Dermis microvascular lymphatic vessel endothelial cell (primary cell): ENCODE measurements around the gene MTFR1L. TPM values are rescaled to one million over a fixed set of nuclear protein-coding genes. Genes with fewer than 3 reads are reported as not detected.
A peak's percentile ranks its signal among the peaks of the same experiment; 100 is the strongest.

ENCODE experiments used
- DNase-seq, 2 donors: peaks; one replicate each; pipeline versions ENCODE4 v3.0.0 to v3.0.0-alpha.2; 2010; ENCODE audit warnings: low read depth in 2 of 2
- total RNA-seq: library from RNA; depleted of rRNA; stranded (reverse); fragments of >200 nt; gene quantifications from 2 replicates; pipeline ENCODE4 v1.2.1, GENCODE V29; 2014

Gene MTFR1L
- total RNA-seq, 1 donor from 2014 or later: 24.0 TPM

DNA sequence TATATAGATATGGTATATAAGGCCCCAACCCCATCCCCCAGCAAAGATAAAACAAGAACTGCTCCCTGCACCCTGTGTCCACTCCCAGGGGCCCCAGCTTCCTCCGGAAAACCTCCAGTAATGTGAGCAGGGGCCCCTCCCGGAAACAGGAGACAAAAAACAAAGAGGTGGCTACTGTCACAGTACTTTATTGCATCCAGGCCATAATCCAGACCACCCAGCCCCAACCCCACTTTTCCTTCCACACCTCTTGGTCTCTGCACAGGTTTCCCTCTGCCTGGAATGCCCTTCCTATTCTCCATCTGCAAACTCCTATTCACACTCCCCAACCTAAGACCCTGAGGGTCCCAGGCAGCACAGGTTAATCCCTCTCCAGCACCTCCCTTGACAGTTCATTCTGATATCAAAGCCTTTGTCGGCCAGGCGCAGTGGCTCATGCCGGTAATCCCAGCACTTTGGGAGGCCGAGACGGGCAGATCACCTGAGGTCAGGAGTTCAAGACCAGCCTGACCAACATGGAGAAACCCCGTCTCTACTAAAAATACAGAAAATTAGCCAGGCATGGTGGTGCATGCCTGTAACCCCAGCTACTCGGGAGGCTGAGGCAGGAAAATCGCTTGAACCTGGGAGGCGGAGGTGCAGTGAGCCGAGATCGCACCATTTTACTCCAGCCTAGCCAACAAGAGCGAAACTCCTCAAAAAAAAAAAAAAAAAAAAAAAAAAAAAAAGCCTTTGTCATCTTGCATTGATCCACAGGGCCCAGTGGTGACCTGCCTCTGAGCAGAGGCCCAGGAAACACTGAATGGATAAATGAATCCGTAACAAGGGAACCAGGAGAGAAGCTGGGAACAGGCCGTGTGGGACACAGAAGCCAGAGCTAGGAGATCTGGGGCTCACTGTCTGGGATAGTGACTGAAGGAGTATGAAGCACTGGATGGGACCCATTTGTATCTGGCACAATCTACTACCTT, 41.8 kb downstream of the MTFR1L start:
- peak; percentile 52 to 77 for DNase-seq

- no peak for DNase-seq
These were observed 43.2 kb downstream of the MTFR1L start for GRCh38 chr1:25862785-25863485.

DNA sequence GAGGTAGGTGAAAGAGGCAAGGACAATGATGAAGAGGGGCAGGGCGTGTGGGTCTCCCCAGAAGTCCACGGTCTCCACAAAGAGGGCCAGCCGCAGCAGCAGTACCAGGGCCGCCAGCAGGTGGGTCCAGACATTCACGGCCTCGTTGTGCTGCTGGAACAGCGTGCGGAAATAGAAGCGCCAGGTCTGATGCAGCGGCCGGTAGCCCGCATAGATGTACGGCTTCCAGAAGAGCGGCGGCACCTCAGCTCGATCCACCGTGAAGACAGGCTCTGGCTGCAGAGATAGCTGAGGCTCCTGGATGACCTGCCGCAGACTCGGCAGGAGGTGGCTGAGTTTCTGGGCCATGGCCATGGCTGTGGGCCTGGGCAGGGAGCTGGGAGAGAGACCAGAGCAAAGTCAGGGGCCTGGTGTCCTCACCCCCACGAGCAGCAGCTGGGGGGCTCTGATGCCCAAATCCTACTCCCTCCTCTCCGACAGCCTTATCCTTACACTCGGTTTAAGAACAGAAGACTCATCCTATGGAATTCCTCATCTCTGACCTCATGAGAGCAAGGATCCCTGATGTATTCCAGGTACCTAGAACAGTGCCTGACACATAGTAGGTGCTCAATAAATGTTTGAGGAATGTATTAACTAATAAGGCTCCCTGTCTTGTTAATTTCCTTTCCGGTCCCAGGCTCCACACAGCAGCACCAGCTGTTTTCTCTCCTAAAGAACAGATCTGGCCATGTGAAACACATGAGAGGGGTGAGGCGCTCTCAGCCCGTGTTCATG, 43.9 kb downstream of the MTFR1L start:
- DNase-seq: no peak

DNA sequence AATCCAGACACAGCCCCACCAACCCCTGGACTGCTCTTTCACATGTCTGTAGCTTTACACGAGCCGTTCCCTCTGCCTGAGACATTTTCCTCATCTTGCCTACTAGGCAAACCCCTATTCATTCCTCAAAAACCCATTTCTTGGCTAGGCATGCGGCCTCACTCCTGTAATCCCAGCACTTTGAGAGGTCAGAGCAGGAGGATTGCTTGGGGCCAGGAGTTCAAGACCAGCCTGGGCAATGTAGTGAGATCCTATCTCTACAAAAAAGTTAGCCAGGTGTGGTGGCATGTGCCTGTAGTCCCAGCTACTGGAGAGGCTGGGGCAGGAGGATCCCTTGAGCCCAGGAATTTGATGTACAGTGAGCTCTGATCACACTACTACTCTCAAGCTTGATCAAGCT, 44.7 kb downstream of the MTFR1L start:
- no peak for DNase-seq

DNA sequence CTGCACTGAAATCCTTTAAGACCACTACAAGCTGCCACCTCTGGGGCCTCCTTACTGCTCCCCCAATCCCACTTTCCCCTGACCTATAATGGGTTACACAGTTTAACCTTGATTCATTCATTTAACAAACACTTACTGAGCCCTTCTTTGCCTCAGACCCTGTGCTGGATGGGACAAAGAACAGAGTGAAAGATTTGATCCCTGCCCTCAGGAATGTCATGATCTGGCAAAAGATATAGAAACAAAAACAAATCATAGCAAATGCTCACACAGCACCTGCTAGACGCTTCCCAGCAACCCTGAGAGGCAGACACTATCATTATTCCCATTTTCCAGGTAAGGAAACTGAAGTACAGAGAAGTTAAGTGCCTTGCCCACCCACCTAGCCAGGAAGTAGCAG, 46.5 kb downstream of the MTFR1L start:
- DNase-seq: no peak

- no peak for DNase-seq
These were observed 47.6 kb downstream of the MTFR1L start for GRCh38 chr1:25867210-25867991.

DNA sequence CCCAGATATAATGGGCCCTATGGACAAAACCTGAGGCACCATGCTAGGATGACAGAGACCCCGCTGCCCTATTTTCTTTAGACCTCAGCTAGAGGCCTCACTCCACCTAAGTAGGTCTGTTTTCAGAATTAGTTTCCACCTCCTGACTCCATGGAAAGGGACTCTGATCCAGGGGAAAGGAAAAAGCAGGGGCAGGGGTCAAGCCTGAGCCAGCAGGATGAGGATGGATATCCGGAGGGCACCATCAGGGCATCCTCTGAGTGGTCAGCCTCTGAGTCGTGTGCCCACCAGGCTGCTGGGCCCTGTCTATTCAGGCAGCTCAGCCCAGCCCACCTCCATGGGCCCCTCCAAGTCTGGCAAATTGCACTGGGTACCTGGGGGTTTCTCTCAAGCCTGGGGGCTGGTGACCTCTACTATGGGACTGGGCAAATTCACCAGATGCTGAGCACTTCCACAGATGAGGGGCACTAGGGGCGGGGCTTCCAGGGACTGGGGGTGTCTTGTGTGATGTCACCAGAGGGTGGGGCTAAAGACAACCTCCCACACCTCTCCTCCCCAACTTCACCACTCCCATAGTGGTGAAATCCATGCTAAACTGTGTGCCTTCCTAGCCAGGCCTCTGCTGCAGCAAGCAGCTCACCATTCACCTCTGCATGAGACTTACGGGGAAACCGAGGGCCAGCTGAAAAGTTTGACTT, 50.3 kb downstream of the MTFR1L start:
- DNase-seq: no peak

DNA sequence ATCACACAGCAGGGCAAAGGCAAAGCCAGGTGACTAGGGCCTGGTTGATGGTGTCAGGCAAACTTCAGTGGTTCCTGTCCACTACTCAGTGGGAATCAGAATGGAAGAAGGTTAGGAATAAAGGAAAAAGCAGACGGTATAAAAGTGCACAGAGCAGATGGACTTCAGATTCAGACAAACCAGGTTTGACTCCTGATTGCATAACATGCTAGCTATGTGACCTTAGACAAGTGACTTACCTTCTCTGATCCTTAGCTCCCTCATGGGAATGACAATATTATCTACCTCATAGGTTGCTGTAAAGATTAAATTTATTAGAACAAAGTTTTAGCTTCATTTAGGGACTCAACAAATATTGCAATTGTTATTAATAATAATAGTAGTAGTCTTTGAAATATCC, 50.9 kb downstream of the MTFR1L start:
- DNase-seq: no peak

DNA sequence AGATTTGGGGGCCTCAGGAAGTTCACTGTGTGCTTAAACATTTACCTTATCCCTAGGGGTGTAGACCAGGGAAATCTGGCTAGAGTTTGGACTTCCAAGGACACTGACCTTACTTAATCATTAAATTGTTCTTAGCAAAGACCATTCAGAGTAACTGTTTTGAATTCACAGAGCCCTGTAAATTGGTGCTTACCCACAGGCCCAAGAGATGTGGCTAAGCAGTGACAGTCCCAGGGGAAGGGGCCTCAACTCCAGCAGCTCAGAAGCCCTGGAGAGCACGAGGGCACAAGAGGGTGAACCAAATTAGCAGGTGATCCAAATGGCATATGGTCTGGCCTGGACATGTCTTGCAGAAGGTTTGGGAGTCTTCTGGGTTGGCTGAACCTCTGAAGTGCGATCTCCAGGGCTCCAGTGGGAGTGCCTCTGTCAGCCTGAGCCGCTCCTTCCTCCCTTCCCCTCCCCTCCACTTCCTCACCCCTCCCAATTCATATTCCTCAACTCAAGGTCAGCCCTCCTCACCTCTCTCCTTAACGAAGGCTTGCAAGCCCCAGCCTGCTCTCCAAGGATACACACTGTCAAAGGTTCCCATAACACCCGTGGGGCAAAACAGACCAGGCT, 51.4 kb downstream of the MTFR1L start:
- DNase-seq: no peak

DNA sequence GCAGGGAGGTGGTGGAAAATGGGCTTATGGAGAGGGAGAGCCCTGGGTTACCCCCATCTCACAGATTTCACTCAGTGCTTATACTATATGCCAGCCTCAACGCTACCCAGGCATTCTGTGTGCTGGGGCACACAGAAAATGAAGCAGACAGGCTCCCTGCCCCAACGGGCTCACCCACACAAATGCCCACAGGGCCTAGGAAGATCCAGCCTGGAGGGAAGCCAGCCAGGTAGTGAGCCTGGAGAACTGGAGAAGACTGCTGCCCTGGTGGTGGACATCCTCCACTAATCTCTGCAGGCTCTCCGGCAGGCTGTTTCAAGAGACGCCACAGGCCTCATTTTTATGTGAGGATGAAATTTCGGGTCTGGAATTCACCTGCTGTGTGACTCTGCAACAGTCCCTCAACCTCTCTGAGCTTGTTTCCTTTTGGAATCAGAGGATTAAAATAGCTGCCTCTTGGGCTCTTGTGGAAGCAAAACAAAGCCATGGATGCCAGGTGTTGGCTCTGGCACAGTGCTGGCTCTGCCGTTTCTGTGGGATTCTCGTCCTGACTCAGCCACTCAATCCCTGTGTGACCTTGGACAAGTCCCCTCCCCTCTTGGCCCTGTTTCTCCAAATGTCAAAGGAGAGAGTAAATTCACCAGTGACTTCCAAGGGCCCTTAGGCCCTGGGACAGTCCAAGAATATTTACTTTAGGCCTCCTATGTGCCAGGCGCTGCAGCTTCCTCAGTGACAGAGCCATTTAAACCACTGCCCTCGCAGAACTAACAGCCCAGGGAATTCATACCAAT, 52.1 kb downstream of the MTFR1L start:
- no peak for DNase-seq

DNA sequence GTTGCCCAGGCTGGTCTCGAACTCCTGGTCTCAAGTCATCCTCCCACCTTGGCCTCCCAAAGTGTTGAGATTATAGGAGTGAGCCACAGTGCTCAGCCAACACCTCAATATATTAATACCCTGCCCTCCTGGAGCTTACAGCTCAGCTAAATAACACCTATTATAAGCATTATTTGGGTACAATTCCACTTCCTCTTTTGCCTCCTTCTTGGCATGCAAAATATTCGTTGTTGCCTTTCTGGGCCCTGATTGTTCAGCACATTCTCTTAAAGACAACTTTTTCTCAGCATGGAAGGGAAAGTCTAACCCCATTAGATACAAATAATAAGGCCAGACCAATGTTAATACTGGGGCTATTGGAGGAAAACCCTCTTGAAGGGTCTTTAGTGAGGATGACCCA, 53.0 kb downstream of the MTFR1L start:
- no peak for DNase-seq

- DNase-seq: no peak
These were observed 53.4 kb downstream of the MTFR1L start for GRCh38 chr1:25873120-25873519.

DNA sequence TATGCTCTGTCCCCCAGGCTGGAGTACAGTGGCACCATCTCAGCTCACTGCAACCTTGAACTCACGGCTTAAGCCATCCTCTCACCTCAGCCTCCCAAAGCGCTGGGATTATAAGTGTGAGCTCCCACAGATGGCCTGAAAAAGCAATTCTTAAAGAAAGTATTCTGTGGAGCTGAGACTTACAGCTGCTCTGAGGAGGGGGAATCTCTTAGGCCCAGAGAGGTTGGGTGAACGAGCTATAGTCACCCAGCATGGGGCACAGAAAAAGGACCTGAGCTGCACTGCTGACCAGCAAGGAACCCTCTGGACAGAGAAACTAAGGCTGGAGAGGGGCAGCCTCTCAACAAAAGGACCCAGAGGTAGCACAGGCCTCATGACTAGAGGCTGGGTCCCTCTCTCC, 54.5 kb downstream of the MTFR1L start:
- no peak for DNase-seq

GRCh38 chr1:25874635-25875153, 54.9 kb downstream of the MTFR1L start:
- no peak for DNase-seq

DNA sequence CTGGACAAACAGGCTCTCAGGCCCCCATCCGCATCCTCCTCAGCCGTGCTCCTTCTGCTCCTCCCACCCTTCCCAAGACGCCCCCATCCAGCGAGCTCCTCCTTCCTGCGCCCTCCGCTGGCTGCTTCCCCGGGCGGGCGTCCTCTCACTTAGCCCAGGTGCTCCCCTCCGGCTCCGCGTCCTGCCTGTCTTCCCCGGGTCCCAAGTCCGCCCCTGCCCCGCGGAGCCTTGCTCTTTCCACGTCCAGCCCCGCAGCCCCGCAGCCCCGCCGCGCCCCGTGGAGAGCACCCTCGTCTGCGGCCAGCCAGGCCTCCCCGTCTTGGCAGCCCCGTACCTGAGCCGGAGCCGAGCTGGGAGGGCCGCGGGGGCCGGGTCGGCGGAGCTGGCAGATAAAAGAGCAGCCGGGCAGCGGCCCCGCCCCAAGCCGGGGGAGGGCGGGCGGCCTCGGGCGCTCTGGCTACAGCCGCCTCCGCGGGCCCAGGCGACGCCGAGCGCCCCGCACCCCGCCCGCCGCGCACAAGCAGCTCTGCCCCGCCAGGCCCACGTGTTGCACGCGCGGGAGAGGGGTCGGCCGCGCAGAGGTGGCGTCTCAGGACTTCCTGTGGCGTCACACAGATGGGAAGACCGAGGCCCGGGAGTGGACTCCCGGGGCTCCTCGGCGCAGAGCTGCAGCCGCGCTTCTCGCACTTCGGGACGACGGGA, 55.6 kb downstream of the MTFR1L start, which contains the start of gene PAQR7:
PAQR7 (minus strand) TSS at position 555 of the 702 bp plus-strand sequence. CDS start 11,869 bp downstream, outside the sequence.
- DNase-seq: peak; percentile 38 to 81

GRCh38 chr1:25875856-25876692, 56.3 kb downstream of the MTFR1L start:
- no peak for DNase-seq

GRCh38 chr1:25876693-25877077, 56.9 kb downstream of the MTFR1L start:
- no peak for DNase-seq
